Rectal smooth muscle tissue (tissue), 1 donor: Measurements from ENCODE around the gene YIF1B.

Source experiments
- H3K27ac ChIP-seq: one replicate; pipeline ENCODE4 v1.7.0; 2013; ENCODE audit warnings: low read depth, low read length, inconsistent platforms
- H3K27me3 ChIP-seq: one replicate; pipeline ENCODE4 v1.7.0; 2013; ENCODE audit warnings: low read length; ENCODE audit not compliant: control insufficient read depth, insufficient read depth
- H3K36me3 ChIP-seq: one replicate; pipeline ENCODE4 v1.7.0; 2013; ENCODE audit warnings: low read length; ENCODE audit not compliant: control insufficient read depth, insufficient read depth
- H3K4me1 ChIP-seq: one replicate; pipeline ENCODE4 v1.7.0; 2013; ENCODE audit warnings: low read length; ENCODE audit not compliant: control insufficient read depth, insufficient read depth
- H3K4me3 ChIP-seq: one replicate; pipeline ENCODE4 v1.7.0; 2013; ENCODE audit warnings: low read length
- H3K9ac ChIP-seq: one replicate; pipeline ENCODE4 v1.7.0; 2013; ENCODE audit warnings: low read length

Gene YIF1B

DNA sequence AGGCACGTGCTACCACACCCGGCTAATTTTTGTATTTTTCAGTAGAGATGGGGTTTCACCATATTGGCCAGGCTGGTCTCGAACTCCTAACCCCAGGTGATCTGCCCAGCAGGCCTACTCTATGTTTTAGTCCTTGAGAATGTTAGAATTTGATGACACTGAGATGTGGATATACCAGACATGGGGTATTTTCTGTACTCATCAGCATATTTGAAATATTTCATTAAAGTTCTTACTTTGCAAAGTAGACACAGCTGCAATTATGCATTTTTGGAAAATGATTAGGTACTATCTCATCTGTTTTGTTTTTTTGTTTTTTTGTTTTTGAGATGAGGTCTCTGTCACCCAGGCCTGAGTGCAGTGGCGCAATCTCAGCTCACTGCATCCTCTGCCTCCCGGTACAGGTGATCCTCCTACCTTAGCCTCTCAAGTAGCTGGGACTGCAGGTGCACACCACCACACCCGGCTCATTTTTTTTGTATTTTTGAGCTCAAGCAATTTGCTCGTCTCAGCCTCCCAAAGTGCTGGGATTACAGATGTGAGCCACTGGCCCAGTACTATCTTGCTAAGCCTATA is 38.7 kb downstream of the YIF1B start:
- Histone ChIP-seq H3K4me3 (no peak overlapping the region), H3K9ac (no peak overlapping the region), H3K36me3 (no peaks in the 10 kb centered on the region), H3K4me1 (peaks cover 7% of the 10 kb centered on the region), H3K27me3 (no peaks in the 10 kb centered on the region), H3K27ac (no peak overlapping the region)

DNA sequence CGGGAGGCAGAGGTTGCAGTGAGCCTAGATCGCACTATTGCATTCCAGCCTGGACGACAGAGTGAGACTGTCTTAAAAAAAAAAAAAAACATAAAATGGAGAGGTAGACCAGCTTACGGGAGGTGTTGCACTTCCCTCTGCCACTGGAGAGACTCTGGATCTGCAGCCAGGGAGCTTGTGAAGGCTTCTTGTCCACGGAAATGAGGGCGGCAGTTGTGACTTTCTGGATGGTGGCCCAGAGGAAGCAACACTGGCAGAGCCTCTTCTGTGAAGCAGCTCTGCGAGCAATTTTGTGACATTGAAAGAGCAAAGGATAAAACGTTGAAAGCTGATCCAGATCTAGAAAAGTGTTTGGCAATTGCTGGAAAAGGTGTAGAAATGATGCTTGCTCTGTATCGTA is 41.0 kb downstream of the YIF1B start:
- no peaks in the 10 kb centered on the region for H3K36me3 ChIP-seq
- H3K9ac ChIP-seq, result no peak overlapping the region
- H3K27me3 ChIP-seq, result no peaks in the 10 kb centered on the region
- no peak overlapping the region for H3K4me3 ChIP-seq
- H3K4me1 ChIP-seq, result peaks cover 10% of the 10 kb centered on the region
- H3K27ac ChIP-seq, result no peak overlapping the region

DNA sequence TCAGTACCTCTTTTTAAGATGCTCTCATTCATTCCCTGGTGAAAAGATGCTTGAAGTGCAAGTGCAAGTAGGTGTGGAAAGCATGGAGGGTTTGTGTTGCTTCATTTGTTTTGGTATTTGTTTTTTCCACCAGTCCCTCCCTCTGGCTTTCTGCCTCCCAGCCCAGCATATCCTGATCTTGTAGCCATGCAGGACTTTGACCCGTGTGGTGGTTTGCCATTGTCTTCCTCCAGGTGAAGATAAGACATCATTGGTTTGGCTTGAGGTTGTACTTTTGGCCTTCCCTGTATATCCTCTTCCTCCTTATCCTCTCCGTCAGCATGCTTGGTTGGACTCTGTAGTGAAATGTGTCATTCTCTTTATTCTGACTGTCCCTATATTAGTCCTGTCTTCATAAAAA is 42.2 kb downstream of the YIF1B start:
- Histone ChIP-seq H3K27me3 (no peaks in the 10 kb centered on the region), H3K27ac (peak overlapping the region; percentile 15), H3K4me3 (no peak overlapping the region), H3K4me1 (peaks cover 10% of the 10 kb centered on the region), H3K36me3 (no peaks in the 10 kb centered on the region), H3K9ac (no peak overlapping the region)

DNA sequence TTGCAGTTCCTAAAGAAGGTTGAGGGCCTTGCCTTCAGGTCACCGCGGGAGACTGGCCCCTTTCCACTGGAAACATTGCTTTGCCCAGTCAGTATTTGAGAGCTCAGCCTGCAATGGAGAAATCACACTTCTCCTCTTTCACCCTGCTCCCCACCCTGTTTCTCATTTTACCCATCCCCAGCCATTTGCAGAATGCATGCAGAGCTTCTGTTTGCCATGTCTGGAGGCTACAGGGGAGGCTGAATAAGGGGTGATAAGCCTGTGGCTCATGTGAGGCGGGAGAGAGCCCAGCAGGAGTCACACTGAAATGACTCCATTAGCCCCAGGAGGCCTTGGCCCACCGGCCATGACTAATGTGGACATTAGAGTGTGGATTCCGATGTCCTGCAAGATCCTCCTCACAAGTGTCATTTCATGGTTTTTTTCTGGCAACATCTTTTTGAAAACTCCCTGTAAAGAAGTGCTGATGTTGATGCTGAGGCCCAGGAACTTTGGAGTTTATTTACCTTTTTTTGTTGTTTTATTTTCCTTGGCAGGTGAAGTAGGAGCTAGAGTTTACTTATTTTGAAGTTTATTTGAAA is 45.1 kb downstream of the YIF1B start:
- H3K36me3 ChIP-seq, result no peaks in the 10 kb centered on the region
- no peak overlapping the region for H3K27ac ChIP-seq
- H3K9ac ChIP-seq, result no peak overlapping the region
- no peaks in the 10 kb centered on the region for H3K27me3 ChIP-seq
- H3K4me3 ChIP-seq, result no peak overlapping the region
- peaks cover 6% of the 10 kb centered on the region for H3K4me1 ChIP-seq

DNA sequence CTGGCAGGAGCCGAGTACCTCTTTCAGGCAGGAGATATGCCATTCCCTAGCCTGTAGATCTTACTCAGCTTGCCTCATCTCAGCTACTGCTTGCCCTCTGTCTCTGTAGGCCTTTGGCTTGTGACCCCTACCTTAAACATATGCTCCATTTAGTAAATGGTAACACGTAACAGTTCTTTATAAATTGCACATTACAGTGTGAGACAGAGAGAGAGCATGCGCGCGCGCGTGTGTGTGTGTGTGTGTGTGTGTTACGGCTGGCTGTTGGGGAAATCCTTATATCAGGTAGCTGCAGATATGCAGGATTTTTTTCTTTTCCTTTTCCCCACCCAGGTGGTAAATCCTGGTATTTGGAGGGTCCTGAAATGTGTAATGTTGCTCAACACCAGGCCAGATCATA is 47.2 kb downstream of the YIF1B start:
- Histone ChIP-seq H3K36me3 (no peaks in the 10 kb centered on the region), H3K9ac (no peak overlapping the region), H3K27ac (no peak overlapping the region), H3K27me3 (no peaks in the 10 kb centered on the region), H3K4me3 (no peak overlapping the region), H3K4me1 (peaks cover 6% of the 10 kb centered on the region)

DNA sequence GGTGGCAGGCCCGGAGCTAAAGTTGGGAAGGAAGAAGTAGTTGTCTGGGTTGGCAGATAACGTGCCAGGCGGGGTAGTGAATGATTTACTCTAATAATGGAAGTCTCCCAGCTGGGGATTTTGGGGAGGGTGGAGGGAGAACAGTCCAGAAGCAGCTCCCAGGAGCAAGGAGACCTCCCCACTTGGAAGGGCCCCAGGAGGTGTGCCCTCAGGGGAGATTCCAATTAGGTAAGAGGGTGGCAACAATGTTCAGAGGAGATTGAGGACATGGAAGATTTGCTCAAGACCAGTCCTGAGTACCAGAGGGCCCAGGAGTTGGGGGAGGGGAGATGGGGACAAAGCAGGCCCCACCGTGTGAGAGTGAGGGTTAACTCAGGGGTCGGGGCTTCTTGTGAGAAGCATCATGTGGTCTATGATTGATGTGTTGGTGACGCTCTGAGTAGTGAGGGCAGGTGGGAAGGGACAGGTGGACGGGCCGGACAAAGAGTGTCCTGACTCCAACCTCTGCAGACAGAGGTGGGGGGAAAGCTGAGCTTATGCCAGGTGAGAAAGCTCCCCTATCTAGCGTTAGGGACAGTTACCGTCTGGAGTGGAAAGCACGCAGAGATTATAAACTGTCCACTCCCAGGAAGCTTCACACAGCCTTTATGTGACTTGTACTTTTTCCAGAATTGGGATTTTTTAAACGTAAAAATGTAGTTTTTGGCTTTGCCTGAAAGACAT is 47.8 kb downstream of the YIF1B start:
- H3K9ac ChIP-seq, result no peak overlapping the region
- H3K4me3 ChIP-seq, result peak overlapping the region; percentile 16
- H3K27ac ChIP-seq, result no peak overlapping the region
- H3K27me3 ChIP-seq, result no peaks in the 10 kb centered on the region
- peaks cover 3% of the 10 kb centered on the region for H3K4me1 ChIP-seq
- no peaks in the 10 kb centered on the region for H3K36me3 ChIP-seq

DNA sequence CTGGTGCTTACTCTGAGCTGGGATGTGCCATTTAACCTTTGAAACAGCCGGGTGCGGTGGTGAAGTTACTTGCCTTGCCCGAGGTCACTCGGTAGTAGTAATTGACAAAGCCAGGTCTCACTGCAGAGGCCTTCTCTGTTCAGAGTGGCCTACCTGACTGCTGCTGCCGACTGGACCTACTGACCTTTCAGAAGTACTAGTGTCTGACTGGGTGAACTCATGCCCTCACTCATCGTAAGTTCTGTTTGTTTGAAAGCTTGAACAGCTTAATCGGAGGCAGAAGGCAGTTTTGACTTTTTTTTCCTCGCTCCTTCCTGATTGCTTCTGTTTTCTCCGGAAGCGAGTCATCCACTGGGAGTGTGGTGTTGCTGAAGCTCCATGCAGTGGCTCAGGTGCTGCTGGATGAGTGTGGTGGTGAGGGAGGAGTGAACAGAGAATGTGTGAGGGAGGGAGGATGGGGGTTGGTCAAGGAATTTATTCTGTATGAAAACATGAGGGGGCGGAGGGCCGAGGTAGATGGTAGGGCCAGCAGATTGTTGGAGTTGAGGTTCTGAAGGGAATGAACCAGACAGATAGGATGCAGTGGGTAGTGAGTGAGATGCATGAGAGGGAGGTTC is 48.7 kb downstream of the YIF1B start:
- H3K9ac ChIP-seq, result no peak overlapping the region
- H3K36me3 ChIP-seq, result no peaks in the 10 kb centered on the region
- peaks cover 3% of the 10 kb centered on the region for H3K4me1 ChIP-seq
- H3K27ac ChIP-seq, result no peak overlapping the region
- no peaks in the 10 kb centered on the region for H3K27me3 ChIP-seq
- peak overlapping the region; percentile 16 for H3K4me3 ChIP-seq

DNA sequence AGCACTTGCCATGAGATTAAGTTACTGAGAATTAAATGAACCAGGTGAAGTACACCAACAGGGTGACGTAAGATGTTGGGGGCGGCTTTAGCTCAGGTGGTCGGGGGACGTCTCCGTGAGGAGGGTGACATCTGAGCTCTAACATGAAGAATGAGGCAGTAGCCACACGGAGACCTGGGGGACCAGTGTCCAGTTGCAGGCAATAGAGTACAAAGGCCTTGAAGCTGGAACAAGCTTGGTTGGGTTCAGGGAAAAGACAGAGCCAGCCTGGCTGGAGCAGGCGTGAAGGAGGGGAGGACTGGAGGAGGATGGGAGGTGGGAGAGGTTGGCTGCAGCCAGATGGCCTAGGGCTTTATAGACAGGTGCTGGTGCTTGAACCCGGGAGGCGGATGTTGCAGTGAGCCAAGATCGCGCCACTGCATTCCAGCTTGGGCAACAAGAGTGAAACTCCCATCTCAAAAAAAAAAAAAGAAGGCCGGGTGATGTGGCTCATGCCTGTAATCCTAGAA is 49.8 kb downstream of the YIF1B start:
- peak overlapping the region; percentile 81 for H3K4me3 ChIP-seq
- peaks cover 3% of the 10 kb centered on the region for H3K4me1 ChIP-seq
- peak overlapping the region; percentile 45 for H3K27ac ChIP-seq
- H3K27me3 ChIP-seq, result no peaks in the 10 kb centered on the region
- H3K36me3 ChIP-seq, result no peaks in the 10 kb centered on the region
- H3K9ac ChIP-seq, result no peak overlapping the region

DNA sequence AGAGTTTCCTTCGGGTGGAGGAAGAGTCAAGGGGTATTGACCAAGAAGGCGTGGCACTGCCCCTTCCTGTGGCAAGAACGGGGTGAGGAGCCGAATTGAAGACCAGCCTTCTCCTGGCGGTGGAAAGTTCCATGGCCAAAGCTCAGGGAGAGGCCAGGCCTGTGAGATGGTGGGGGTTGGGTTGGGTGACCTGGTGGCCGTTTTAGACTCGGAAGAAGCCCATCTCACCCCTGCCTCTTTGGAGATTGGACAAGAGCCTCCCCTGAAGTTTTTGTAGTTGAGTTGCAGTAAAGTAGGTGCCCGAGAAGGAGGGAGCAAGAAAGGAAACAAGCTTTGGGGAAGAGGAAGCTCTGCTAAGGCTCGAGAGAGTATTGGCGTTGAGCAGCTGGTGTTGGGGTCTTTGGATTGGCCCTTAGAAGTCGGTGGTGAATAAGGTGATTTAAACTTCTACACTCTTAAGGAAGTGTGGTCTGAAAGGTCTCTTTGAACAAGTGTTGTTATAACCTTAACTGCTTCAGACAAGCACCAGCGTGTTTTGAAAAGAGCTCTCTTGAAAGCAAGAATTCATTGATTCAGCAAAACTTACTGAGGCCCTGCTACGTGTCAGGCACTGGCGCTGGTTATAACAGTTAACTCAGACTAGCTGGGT is 50.4 kb downstream of the YIF1B start:
- H3K4me1 ChIP-seq, result no peaks in the 10 kb centered on the region
- peak overlapping the region; percentile 45 for H3K27ac ChIP-seq
- no peaks in the 10 kb centered on the region for H3K27me3 ChIP-seq
- H3K9ac ChIP-seq, result peak overlapping the region; percentile 86
- no peaks in the 10 kb centered on the region for H3K36me3 ChIP-seq
- peak overlapping the region; percentile 81 for H3K4me3 ChIP-seq

DNA sequence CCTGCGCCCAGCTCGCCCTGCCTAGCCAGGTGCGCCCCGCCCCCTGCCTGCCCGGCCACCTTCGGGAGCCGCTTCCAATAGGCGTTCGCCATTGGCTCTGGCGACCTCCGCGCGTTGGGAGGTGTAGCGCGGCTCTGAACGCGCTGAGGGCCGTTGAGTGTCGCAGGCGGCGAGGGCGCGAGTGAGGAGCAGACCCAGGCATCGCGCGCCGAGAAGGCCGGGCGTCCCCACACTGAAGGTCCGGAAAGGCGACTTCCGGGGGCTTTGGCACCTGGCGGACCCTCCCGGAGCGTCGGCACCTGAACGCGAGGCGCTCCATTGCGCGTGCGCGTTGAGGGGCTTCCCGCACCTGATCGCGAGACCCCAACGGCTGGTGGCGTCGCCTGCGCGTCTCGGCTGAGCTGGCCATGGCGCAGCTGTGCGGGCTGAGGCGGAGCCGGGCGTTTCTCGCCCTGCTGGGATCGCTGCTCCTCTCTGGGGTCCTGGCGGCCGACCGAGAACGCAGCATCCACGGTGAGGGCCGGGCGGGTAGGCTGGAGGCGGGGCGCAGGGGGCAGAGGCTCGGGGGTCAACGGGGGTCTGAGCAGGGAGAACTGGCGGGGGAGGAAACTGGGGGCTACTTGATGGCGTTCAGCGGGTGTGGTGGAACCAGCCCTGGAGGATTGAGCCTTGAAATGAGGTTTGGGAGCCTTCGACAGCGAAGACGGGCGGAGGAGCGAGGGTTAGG is 51.1 kb downstream of the YIF1B start, which contains the start of gene SPINT2:
SPINT2 (plus strand) TSS at position 88 of the 727 bp plus-strand sequence; CDS start at position 408, 320 bp downstream.
- H3K27ac ChIP-seq, result peak within 1 kb of the TSS; percentile 45
- no peaks in the 10 kb centered on the region for H3K4me1 ChIP-seq
- no peaks in the 10 kb centered on the region for H3K27me3 ChIP-seq
- peak within 1 kb of the TSS; percentile 86 for H3K9ac ChIP-seq
- peak within 1 kb of the TSS; percentile 81 for H3K4me3 ChIP-seq
- H3K36me3 ChIP-seq, result no peaks in the 10 kb centered on the region

DNA sequence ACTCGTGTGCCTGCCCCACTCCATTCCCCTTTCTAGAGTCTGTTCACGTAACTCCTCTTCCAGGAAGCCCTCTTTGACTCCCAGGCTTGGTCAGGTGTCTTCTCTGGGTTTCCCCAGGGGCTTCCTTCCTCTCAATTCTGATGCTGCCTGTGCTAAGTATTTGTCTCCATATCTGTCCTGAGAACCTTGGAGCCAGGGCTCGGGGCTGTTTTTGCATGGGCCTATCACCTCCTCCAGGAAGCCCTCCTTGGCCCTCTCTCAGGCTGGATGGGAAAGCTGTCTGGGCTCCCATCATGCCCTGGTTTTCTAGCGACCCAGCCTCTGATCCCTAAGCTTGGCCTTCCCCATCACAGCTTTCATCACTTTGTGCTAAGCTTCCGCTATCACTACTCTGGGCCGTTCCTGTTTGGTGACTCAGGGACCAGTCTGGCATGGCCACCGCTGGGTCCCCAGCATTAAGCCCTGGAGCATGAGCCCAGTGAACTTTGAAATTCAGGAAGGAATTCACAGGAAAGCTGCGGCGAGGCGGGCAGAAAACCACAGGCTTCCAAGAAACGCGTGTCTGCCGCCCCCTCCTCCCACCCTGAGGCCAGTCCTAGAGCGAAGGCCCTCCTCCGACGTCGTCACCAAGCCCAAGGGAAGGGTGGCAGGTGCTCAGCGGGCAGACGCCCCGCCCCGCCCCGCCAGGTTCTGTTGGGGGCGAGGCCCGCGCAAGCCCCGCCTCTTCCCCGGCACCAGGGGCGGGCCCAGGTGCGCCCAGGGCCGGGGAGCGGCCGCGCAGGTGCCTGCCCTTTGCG is 51.9 kb downstream of the YIF1B start:
- Histone ChIP-seq H3K27ac (peak overlapping the region; percentile 45), H3K36me3 (no peaks in the 10 kb centered on the region), H3K9ac (no peak overlapping the region), H3K27me3 (no peaks in the 10 kb centered on the region), H3K4me1 (no peaks in the 10 kb centered on the region), H3K4me3 (peak overlapping the region; percentile 81)
